GM12801 (cell line): Measurements from ENCODE around the gene ROCK1.

Experiments used
- CTCF ChIP-seq: IDR thresholded peaks from one replicate; pipeline ENCODE4 v1.5.1; 2011; ENCODE audit warnings: control low read depth; ENCODE audit not compliant: insufficient read length; ENCODE audit errors: extremely low read depth

ROCK1 gene

GRCh38 chr18:21000667-21001066, 110.9 kb downstream of the ROCK1 start:
- TF ChIP-seq CTCF = no peak

- TF ChIP-seq CTCF = no peak
Measured at GRCh38 chr18:20997371-20997770, 114.2 kb downstream of the ROCK1 start.

GRCh38 chr18:20996418-20996817, 115.2 kb downstream of the ROCK1 start:
- TF ChIP-seq CTCF = no peak

GRCh38 chr18:20988726-20989125, 122.9 kb downstream of the ROCK1 start:
- no peak for TF ChIP-seq CTCF

GRCh38 chr18:20975077-20975476, 136.5 kb downstream of the ROCK1 start:
- TF ChIP-seq CTCF = no peak

GRCh38 chr18:20971886-20972267, 139.7 kb downstream of the ROCK1 start:
- TF ChIP-seq CTCF = no peak

GRCh38 chr18:20966795-20967194, 144.8 kb downstream of the ROCK1 start:
- no peak for TF ChIP-seq CTCF

- TF ChIP-seq CTCF = no peak
Measured at GRCh38 chr18:20963027-20963426, 148.6 kb downstream of the ROCK1 start.
